HG02678 (cell line): ENCODE results near the gene SUPV3L1.
"Not testable (repeated sequence)": the region's sequence is repeated elsewhere in the genome, so short reads cannot be mapped to it uniquely, and the experiment has no call there.

ENCODE experiments used
- ATAC-seq: cut with Tn5 transposase; IDR thresholded peaks from one replicate; pipeline ENCODE4 v1.9.1; 2021; ENCODE audit warnings: mild to moderate bottlenecking, moderate library complexity; ENCODE audit not compliant: unreplicated experiment

The SUPV3L1 gene

DNA sequence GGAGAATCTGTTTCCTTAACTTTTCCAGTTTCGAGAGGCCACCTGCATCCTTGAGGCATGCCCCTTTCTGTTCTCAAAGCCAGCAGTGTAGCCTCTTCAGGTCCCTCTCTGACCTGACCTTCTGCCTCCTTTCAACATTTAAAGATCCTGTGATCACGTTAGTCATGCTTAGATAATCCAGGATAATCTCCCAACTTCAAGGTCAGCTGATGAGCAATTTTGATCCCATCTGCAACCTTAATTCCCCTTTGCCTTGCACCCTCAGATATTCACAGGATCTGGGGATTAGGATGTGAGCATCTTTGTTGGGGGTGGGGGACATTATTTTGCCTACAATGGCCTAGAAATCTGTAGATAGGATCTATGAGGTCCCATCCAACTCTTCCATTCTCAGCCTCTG is 48.1 kb downstream of the SUPV3L1 start:
- no peak for ATAC-seq

DNA sequence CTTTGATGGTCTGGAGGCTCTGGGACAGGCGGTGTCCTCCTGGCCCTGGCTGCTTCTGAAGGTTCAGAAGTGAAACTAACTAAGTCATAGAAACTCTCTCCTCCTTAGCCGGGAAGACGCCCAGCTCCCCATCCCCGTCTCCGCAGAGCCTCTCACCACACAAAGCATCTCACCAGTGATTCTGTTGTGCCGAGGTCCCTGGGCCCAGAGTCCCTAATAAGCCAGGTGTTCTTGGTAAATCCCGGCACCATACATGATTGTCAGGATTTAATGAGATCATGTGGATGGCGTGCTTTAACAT is 49.5 kb downstream of the SUPV3L1 start:
- no peak for ATAC-seq

DNA sequence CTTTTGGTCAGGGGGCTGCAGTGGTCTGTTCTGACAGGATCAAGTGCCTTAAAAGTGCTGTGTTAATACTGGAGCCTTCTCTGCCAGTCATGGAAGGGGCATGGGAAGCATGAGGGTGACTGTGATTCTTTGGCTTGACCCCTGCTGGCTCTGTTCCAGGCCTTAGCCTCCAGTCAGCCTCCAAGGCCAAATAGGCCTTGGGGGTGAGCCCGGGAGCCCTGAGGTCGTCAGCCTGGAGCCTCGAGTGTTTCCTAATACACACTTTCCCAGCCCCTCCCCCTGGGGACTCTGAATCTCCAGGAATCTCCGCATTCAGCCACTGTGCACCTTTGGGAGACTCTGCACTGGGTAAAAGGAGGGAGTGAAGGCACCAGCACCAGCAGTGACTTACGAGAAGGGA is 50.1 kb downstream of the SUPV3L1 start:
- no peak for ATAC-seq

DNA sequence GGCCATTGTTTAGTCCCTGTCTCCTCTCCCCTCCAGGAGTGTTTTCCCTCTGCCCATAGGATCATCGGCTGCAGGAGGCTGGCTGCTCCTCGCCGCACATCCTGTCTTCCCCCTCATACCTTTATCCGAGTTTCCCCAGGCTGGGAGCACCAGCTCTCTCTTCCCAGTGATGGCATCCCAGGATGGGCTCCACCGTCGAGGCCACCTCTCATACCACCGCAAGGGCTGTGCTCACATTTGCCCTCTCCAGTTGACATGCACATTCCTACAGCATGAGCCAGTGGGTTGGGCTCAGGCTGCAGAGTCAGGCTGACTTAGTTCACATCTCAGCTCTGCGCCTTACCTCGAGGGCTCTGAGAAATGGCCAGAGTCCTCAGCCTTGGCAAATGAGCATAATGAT is 52.2 kb downstream of the SUPV3L1 start:
- ATAC-seq: no peak

DNA sequence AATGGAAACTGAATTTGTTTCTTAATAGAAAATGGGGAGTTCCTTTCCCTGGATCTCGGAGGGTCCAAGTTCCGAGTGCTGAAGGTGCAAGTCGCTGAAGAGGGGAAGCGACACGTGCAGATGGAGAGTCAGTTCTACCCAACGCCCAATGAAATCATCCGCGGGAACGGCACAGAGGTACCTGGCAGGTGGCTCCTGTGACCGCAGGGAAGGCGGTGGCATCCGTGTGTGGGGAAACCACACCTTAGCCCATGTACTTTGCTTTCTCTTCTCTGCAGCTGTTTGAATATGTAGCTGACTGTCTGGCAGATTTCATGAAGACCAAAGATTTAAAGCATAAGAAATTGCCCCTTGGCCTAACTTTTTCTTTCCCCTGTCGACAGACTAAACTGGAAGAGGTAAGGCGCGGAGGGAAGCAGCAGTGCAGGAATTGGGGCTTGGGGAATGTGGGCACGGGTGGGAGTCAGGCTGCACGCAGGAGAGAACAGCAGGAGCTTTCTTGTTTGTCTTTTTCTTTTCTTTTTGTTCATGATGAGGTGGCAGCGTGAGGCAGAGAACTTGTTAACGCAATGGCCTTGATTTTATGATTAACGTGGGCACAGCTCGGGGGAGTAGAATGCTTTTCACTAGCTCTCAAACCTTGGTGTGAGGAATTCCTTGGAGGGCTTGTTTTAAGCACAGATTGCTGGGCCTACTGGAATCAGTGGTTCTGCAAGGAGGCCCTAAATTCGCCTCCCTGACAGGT is 52.9 kb downstream of the SUPV3L1 start:
- ATAC-seq: no peak

DNA sequence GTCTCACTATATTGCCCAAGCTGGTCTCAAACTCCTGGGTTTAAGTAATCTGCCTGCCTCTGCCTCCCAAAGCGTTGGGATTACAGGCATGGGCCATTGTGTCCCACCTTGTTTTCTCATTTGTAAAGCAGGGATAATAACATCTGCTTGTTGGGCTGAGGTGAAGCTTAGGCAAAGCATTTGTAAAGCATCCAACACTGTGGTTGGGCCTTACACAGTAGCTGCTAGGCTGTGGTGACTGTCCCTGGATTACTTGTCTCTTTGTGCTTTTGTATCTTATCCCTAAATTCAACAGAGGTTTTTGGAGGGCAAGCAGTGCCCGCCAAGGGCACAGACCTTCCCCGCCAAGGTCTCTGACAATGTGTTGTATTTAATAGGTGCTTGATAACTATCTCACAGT is 54.4 kb downstream of the SUPV3L1 start:
- no peak for ATAC-seq

DNA sequence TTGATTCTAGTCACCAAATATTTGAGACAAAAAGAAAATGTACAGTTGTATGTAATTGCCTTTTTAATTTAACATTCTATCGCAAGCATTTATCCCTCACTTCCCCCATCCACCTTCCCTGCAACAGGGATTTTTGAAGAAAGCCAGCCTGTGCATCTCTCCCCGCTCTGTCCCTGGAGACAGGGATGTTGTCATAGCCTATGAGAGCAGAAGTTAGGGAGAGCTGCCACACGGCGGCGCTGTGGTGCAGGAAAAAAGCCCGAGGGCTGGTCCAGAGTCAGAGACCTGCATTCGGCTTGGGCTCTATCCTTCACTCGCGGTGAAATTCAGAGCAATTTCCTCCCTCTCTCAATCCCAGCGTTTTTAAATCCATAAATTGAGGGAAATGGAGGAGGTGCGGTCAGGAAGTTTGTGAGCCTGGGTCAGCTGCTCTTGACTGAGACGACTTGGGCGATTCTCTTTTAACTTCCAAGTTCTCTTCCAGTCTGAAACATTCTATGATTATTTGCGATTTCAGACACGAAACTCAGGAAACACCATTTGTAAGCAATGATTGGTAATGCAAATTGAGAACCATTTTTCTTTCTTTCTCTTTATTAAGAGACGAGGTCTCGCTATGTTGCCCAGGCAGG is 57.6 kb downstream of the SUPV3L1 start:
- peak; percentile 91 for ATAC-seq

DNA sequence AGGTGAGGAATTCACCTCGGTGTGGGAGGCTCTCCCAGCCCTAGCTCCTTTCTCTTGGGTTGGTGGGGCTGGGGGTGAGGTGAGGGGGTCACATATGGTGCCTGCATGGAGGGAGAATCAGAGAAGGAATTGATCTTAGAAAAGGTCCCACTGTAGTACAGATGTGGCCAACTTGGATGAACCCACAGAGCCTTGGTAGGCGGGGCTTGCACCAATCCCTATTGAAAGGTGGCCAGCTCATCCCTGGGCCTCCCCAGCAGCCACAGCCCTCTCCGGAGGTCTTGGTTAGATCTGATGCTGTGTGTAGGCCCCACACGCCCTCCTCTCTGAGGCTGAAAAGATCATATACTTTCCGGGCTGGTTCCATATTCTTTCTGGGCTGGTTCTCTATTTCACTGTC is 59.1 kb downstream of the SUPV3L1 start:
- no peak for ATAC-seq

DNA sequence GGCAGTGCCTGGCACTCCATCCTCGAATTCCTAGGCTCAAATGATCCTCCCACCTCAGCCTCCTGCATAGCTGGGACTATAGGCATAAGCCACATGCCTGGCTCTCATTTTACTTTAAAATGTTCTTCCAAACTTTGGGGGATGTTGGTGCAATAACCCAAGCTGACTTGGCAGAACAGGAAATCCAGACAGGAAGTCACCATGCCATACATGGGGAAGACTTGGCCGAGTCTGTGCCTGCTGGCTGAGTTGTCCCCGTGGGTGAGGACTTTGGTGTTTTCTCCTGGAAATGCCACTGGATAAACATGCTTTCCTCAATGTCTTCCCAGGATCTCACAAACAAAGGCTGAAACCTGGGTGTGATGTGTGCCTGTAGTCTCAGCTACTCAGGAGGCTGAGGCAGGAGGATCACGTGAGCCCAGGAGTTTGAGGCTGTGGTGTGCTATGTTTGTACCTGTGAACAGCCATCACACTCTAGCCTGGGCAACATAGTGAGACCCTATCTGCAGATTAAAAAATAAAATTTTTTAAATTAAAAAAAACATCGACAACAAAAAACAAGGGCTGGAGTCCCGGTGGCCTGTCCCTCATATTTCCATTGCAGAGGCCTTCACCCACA is 59.9 kb downstream of the SUPV3L1 start:
- ATAC-seq: no peak

DNA sequence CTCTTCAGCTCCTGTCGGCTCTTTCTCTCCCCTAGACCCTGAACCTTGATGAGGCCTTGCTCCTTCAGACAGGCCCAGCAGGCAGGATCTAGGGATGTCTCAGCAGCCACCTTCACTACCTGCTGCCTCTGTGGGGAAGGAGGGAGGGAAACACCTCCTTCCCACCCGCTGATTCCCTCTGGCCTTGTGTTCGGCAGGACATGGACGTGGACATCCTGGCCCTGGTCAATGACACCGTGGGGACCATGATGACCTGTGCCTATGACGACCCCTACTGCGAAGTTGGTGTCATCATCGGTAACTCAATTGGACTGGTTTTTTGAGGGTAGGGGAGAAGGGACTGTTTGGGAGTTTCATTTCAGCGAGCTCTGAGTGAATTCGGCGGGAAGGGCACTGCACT is 60.4 kb downstream of the SUPV3L1 start:
- no peak for ATAC-seq

DNA sequence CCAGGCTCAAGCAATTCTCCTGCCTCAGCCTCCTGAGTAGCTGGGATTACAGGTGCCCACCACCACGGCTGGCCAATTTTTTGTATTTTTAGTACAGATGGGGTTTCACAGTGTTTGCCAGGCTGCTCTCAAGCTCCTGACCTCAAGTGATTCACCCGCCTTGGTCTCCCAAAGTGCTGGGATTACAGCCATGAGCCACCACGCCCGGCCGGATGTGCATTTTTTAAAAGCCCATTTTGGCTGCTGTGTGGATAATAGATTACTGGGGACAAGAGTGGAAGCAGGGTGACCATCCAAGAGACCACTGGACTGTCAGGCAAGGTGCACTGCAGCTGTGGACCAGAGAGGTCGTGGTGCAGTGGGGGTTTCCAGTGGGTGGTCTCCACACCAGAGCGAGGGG is 61.5 kb downstream of the SUPV3L1 start:
- ATAC-seq: no peak

DNA sequence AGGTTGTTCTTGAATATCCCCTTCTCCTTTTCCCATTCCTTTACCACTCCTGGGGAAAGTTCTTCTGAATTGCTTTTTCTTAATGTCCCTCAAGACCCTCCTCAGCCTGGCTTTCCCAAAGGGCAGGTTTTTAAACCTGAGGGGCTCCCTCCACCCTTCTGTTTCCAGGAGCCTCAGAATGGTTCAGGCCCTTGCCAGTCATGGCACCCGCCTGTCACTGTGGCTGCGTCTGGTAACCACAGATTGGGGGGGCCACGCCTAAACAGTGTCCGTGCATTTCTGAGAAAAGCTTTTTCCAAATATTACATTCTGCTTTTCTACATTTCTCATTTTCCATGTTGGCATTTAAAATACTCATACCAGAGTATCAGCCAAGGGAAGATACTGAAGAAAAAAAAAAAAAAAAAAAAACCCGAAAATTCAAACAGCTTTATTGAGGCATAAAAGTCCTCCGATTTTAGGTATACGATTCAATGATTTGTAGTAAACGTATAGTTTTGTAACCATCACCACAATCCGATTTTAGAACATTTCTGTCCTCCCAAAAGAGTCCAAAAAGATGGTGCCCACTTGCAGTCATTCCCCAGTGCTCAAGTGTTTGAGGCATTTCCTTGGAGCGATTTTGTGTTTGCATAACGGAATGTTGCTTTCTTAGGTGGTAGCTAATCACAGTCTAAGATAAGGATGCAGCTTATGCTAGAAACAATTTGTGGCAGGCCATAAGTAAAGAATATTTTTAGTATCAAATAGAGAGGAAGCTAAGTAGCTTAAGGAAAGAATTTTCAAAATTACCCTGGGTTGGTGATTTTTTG is 62.2 kb downstream of the SUPV3L1 start:
- ATAC-seq: no peak

DNA sequence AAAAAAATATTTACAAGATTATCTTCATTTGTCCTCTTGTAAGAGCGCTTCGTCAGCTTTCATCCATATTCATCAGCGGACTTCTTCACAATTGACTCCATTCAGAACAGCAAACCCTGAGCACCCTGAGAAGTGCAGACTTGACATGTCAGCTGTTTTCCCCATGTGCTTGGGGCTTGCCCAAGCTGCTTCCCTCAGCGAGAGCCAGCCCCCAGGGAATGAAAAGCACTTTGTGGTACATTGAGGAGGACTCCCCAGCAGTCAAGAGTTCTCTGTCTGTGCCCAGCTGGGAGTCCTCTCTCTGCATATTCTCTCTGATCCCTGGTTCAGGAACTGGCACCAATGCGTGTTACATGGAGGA is 62.8 kb downstream of the SUPV3L1 start:
- ATAC-seq: no peak

DNA sequence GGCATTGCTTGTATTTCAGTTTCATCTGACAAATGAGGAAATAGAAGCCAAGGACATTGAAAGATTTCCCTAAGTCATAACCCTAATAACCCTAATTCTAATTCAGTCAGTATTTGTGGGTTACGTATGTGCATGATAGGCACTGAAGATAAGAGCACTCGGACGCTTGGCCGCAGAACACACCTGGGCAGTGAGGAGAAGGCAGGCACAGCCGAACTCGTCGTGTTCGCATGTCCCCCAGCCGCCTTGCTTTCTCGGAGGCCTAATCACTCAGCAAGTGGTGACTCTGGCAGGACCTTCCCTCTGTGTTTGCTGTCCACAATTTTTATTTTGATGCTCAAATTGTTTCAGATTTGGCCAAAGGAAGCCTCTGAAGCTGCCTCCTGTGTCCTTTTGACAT is 63.8 kb downstream of the SUPV3L1 start:
- ATAC-seq: no peak

DNA sequence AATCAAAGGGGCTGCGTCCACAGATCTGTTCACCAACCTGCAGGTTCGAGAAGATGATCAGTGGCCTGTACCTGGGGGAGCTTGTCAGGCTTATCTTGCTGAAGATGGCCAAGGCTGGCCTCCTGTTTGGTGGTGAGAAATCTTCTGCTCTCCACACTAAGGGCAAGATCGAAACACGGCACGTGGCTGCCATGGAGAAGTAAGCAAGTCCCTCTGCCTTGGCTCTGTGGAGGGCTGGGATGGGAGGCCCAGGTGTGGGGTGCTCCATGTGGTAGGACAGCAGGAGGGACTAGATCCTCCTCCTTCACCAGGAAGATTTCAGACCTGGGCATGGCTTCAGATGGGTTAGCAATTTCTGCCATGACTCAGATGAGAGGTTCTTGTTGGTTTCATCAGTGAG is 66.0 kb downstream of the SUPV3L1 start:
- ATAC-seq: no peak

DNA sequence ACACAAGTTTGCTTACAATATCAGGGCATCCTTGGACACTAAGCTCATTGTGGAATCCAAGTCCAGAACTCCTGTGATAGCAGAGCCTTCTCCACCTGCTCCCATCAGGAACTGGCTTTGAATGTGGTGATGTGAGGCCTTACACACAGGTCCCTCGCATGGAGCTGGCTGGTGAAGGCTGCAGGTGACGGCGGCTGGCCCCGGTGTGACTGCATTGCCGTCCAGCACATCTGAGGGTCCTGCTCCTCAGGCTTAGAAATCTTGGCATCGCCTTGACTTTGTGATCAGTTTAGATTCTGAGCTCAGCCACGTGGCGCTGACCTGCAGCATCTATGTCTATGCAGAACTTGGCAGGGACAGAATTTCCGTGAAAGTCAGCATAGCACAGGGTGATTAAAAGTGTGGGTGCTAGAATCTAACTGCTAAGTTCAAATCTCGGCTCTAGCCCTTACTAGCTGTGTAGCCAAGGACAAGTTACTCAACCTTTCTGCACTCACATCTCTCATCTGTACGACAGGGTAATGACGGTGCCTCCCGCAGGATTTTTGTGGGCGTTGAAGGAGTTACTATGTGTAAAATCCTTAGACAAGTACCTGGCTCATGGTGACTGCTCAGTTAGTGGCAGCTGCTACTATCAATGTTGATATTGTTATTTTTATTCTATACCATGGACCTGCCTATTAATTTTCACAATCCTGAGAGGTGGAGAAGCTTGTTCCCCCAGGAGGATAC is 66.7 kb downstream of the SUPV3L1 start:
- ATAC-seq: no peak

DNA sequence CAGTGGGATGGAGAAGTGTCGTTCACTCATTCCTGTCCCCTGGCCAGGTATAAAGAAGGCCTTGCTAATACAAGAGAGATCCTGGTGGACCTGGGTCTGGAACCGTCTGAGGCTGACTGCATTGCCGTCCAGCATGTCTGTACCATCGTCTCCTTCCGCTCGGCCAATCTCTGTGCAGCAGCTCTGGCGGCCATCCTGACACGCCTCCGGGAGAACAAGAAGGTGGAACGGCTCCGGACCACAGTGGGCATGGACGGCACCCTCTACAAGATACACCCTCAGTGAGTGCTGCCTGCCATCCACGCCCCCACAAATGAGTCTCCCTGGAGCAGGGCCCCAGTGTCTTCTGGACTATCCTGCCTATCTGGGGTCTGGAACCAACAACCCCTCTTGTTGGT is 67.3 kb downstream of the SUPV3L1 start:
- ATAC-seq: no peak

DNA sequence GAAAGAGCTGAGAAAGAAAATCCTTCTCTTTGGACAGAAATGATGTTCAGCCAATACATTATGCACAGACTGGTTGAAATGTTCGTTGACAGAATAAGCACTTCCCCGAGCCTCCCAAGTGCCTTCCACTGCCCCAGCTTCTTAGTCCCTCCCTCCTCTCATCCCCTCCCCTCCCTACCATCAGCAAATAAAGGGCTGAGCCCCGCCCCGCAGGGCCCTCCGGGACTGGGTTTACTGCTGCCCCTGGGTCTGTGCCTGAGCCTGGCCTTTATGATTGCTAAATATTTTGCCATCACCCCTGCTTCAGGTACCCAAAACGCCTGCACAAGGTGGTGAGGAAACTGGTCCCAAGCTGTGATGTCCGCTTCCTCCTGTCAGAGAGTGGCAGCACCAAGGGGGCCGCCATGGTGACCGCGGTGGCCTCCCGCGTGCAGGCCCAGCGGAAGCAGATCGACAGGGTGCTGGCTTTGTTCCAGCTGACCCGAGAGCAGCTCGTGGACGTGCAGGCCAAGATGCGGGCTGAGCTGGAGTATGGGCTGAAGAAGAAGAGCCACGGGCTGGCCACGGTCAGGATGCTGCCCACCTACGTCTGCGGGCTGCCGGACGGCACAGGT is 68.2 kb downstream of the SUPV3L1 start:
- ATAC-seq: no peak

DNA sequence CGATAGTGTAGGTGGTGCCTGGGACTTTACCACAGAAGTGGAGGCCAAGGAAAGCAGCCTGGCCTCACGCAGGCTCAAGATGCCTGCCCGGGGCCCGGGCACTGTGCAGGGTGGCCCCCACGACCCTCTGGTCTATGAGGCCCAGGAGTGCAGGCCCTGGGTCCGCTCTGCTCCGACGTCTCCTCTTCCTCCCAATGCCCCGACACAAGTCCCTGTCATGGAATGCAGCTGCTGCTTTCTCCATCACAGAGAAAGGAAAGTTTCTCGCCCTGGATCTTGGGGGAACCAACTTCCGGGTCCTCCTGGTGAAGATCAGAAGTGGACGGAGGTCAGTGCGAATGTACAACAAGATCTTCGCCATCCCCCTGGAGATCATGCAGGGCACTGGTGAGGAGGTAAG is 70.0 kb downstream of the SUPV3L1 start:
- ATAC-seq: no peak

DNA sequence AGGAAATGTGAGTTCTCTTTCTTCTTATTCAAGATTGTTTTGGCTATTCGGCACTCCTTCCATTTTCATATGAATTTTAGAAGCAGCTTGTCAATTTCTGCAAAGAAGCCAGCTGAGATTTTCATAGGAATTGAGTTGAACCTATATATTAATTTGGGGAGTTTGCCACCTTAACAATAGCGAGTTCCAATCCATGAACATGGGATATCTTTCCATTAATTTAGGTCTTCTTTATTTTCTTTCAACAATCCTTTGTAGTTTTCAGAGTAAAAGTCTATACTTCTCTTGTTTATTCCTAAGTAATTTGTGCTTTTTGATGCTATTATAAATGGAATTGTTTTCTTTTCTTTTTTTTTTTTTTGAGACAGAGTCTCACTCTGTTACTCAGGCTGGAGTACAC is 71.4 kb downstream of the SUPV3L1 start:
- ATAC-seq: not testable (repeated sequence)

DNA sequence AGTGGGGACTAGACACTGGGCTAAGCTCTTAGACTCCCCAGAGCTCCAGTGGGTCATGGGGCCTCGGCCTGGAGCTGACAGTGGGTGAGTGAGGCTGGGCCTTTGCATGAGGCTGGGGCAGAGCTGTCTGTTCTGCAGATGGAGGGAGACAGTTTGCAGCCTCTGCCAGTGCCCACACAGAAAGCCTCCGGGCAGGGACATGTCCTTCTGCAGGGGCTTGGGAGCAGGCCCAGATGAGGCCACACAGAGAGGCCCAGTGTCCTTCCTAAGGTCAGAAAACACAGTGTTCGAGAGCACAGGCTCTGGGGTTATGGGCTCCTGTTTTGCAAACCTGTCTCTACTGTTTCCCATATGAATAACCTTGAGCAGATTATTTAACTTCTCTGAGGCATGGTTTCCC is 73.1 kb downstream of the SUPV3L1 start:
- ATAC-seq: no peak
